ENCODE results near the gene BMPR1B.

The BMPR1B gene

GRCh38 chr4:94892051-94892450 lies 134.3 kb downstream of the BMPR1B start:
- H3K36me3 ChIP-seq (ENCODE audit: control insufficient read depth in 2 of 2, insufficient read depth in 1 of 2, low read length in 2 of 2), result no peaks in the 10 kb centered on the region
- no peak overlapping the region for H3K4me3 ChIP-seq (ENCODE audit: low read depth, low read length)
- TF ChIP-seq PRDM10 (tag by site-specific recombination; IDR thresholded peaks at IDR 0.05) (peak; percentile 28; the same call in 1 of the 2 replicates), ZBTB48 (tag by site-specific recombination; IDR thresholded peaks at IDR 0.05) (no peak), ZNF580 (tag by site-specific recombination; IDR thresholded peaks at IDR 0.05) (0 out of 2 replicates have a peak, but pooled peaks have one; percentile 28), GLIS1 (tag by site-specific recombination; IDR thresholded peaks at IDR 0.05) (peak; percentile 35; the same call in 1 of the 2 replicates), PRDM6 (tag by site-specific recombination; IDR thresholded peaks at IDR 0.05) (peak; percentile 58; the same call in 1 of the 2 replicates), HOXD13 (CRISPR knock-in tag; IDR thresholded peaks at IDR 0.05; ENCODE audit: borderline replicate concordance) (no peak), ZBTB17 (tag by site-specific recombination; IDR thresholded peaks at IDR 0.05) (no peak), ZNF777 (tag by site-specific recombination; IDR thresholded peaks at IDR 0.05; ENCODE audit: borderline replicate concordance) (no peak)
- no peak overlapping the region for H3K27ac ChIP-seq (ENCODE audit: extremely low read depth, low read depth, low read length)
- peaks cover 11% of the 10 kb centered on the region for H3K4me1 ChIP-seq (ENCODE audit: control insufficient read depth, insufficient read depth, low read length)
- ChIA-PET CTCF (no interaction called here), POLR2A (no interaction called here)
- no peaks in the 10 kb centered on the region for H3K9me3 ChIP-seq (ENCODE audit: control insufficient read depth, insufficient read depth, low read depth, low read length)

GRCh38 chr4:94895081-94895480 lies 137.3 kb downstream of the BMPR1B start:
- Histone ChIP-seq H3K4me3 (ENCODE audit: low read depth, low read length) (no peak overlapping the region), H3K4me1 (ENCODE audit: control insufficient read depth, insufficient read depth, low read length) (peaks cover 11% of the 10 kb centered on the region), H3K36me3 (ENCODE audit: control insufficient read depth in 2 of 2, insufficient read depth in 1 of 2, low read length in 2 of 2) (no peaks in the 10 kb centered on the region), H3K9me3 (ENCODE audit: control insufficient read depth, insufficient read depth, low read depth, low read length) (no peaks in the 10 kb centered on the region), H3K27ac (ENCODE audit: extremely low read depth, low read depth, low read length) (no peak overlapping the region)
- CTCF ChIA-PET, result no interaction called here
- POLR2A ChIA-PET, result no interaction called here
- no peak for TF ChIP-seq ZNF791 (tag by site-specific recombination; IDR thresholded peaks at IDR 0.05)
- TF ChIP-seq ZNF132 (tag by site-specific recombination; IDR thresholded peaks at IDR 0.05; ENCODE audit: borderline replicate concordance), result no peak

- ChIA-PET POLR2A (no interaction called here), CTCF (interaction anchor here (0.6 kb wide), 1 partner anchor 126 kb away, joined by 3 read pairs; no protein-coding TSS in a partner anchor)
- H3K27ac ChIP-seq (ENCODE audit: extremely low read depth, low read depth, low read length), result no peak overlapping the region
- H3K4me1 ChIP-seq (ENCODE audit: control insufficient read depth, insufficient read depth, low read length), result peaks cover 8% of the 10 kb centered on the region
- H3K36me3 ChIP-seq (ENCODE audit: control insufficient read depth in 2 of 2, insufficient read depth in 1 of 2, low read length in 2 of 2), result no peaks in the 10 kb centered on the region
- no peaks in the 10 kb centered on the region for H3K9me3 ChIP-seq (ENCODE audit: control insufficient read depth, insufficient read depth, low read depth, low read length)
- peak; percentile 68; the same call in 1 of the 2 replicates for TF ChIP-seq PRDM10 (tag by site-specific recombination; IDR thresholded peaks at IDR 0.05)
- no peak for TF ChIP-seq ZFP37 (tag by site-specific recombination; IDR thresholded peaks at IDR 0.05)
- TF ChIP-seq FEZF1 (tag by site-specific recombination; IDR thresholded peaks at IDR 0.05), result 0 out of 2 replicates have a peak, but pooled peaks have one; percentile 29
- 0 out of 2 replicates have a peak, but pooled peaks have one; percentile 24 for TF ChIP-seq IKZF3 (tag by site-specific recombination; IDR thresholded peaks at IDR 0.05)
- no peak for TF ChIP-seq HOXC10 (CRISPR knock-in tag; IDR thresholded peaks at IDR 0.05)
- TF ChIP-seq MZF1 (tag by site-specific recombination; IDR thresholded peaks at IDR 0.05; ENCODE audit: borderline replicate concordance), result peak; percentile 80; the same call in 1 of the 2 replicates
- 0 out of 2 replicates have a peak, but pooled peaks have one; percentile 22 for TF ChIP-seq ZNF600 (tag by site-specific recombination; IDR thresholded peaks at IDR 0.05)
- H3K4me3 ChIP-seq (ENCODE audit: low read depth, low read length), result no peak overlapping the region
Measured at GRCh38 chr4:94897023-94897422, 139.3 kb downstream of the BMPR1B start.

Measured in HEK293 (cell line).